HG03196 (cell line): ENCODE results near the gene PDE7B.
"Not testable (repeated sequence)": the region's sequence is repeated elsewhere in the genome, so short reads cannot be mapped to it uniquely, and the experiment has no call there.

ENCODE experiments used
- ATAC-seq: cut with Tn5 transposase; IDR thresholded peaks from one replicate; pipeline ENCODE4 v1.9.1; 2021; ENCODE audit not compliant: unreplicated experiment

Gene PDE7B

DNA sequence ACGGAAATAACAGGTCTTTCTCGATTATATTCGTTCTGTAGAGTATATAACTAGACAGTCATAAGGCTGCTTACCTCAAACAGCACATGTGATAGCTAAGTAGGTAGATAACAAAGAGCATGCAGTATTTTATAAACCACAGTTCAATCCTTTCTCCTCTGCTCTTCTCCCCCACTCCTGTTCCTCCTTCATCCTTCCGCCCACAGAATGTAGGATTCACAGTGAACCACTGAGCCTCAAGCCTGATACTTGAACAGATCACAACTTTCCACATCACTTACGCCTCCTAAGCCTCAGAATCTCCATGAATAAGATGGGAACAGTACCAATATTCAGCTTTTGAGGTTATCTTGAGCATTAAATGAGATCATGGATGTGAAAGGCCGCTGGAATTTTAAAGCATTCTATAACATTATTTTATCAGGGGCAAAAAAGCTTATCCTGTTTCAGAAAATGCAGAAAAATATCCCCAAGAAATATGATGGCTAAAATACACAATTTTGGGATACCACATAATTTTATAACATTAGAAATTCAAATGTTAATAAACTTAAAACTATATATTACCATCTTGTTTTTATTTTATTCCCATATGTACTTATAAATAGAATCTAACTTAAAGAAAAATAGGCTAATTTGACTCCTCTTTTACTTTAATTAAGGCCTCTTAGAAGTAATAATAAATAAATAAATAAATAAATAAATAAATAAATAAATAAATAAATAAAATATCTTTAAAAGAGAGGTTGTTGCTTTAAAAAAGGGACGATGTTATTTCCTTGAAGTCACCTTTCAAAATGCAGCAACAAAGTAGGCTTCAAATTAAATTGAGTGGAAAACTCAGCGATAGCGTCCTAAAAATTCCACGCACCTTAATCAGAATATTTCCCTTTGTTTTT lies 365.3 kb downstream of the PDE7B start:
- no peak for ATAC-seq

DNA sequence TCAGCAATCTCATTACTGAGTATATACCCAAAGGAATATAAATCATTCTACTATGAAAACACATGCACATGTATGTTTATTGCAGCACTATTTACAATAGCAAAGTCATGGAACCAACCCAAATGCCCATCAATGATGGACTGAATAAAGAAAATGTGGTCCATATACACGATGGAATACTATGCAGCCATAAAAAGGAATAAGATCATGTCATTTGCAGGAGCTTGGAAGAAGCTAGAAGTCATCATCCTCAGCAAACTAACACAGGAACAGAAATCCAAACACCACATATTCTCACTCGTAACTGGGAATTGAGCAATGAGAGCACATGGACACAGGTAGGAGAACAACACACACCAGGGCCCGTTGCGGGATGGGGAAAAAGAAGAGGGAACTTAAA lies 373.5 kb downstream of the PDE7B start:
- not testable (repeated sequence) for ATAC-seq

DNA sequence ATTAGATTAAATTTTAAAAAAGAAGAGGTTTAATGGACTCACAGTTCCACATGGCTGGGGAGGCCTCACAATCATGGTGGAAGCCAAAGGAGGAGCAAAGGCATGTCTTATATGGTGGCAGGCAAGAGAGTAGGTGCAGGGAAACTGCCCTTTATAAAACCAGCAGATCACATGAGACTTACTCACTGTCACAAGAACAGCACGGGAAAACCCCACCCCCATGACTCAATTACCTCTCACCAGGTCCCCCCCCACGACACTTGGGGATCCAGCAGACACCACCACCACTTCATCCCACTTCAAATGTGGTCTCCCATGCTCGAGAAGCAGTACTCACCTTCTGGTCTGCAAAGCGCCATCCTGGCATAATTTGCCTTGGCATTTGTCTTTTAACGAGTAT lies 374.0 kb downstream of the PDE7B start:
- ATAC-seq, result no peak

DNA sequence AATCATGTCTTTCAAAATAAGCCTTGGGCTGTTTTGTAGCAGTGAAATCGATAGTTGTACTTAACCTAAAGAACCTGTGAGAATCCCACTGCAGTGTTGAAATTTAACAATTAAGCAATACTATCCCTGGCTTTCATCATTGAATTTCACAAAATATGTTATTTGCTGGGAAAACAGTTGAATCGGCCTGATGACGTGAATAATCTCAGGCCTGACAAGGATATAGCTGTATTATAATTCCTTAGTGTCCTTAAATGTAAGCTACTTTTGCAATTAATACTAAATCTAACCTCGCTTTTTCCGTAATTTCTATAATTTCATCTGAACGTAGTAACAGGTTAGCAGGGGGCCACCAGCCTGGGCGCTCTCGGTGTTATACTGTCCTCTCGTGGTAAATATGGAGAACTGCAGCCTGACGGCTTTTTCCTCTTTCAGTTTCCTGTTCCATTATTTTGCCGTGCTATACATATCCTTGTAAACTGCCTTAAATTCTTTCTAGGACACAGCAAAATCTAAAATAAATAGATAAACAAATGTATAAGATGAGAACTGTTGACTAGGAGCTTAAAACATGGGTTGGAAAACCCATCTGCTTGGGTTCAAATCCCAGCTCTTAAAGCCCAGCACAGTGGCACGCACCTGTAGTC lies 374.6 kb downstream of the PDE7B start:
- ATAC-seq, result peak; percentile 76

DNA sequence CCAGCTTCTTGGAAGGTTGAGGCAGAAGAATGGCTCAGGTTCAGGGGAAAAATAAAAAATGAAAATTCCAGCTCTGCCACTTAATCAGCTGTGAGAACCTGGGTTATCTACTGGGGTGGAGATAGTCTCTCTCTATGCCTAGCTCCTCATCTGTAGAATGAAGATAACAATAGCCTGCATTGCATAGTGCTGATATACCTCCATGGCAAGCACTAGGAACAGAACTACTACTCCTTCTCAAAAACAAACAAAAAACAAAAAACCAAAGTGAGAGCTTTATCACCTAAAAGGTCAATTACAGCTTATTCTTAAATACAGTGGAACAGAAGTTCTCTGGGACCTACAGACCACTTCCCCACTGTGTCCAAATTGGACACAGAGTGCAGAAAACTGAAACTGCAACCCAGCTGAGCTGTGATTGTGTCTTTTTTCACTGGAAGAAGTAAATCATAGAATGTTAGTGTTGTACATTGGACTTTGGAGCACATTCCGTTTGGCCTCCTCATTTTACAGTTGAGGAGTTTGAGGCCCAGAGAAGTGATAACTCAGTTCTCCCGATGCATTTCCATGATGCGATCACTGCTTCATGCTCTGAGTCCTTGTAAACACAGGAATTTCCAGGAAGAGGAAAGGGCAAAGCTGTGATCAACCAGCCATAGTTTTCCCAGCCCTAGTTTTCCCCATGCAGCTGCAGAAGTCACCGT lies 375.3 kb downstream of the PDE7B start:
- ATAC-seq, result no peak

DNA sequence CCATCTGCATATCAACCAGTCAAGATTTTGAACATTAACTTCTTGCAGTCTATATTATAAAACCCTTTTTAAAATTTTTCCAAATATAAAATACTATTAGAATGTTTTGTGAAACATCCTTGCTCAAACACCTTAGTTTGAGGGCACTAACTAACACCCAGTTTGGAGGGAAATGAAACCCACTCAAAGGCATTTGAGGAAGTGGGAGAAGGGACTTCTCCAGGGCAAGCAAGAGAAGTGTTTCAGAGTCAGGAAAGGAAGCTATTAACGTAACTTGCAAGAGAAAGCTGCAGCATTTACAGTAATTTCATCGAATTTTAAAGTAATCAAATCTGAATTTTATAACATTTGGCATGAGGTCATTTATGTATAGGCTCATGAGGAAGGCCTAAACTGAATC lies 377.3 kb downstream of the PDE7B start:
- ATAC-seq, result no peak

DNA sequence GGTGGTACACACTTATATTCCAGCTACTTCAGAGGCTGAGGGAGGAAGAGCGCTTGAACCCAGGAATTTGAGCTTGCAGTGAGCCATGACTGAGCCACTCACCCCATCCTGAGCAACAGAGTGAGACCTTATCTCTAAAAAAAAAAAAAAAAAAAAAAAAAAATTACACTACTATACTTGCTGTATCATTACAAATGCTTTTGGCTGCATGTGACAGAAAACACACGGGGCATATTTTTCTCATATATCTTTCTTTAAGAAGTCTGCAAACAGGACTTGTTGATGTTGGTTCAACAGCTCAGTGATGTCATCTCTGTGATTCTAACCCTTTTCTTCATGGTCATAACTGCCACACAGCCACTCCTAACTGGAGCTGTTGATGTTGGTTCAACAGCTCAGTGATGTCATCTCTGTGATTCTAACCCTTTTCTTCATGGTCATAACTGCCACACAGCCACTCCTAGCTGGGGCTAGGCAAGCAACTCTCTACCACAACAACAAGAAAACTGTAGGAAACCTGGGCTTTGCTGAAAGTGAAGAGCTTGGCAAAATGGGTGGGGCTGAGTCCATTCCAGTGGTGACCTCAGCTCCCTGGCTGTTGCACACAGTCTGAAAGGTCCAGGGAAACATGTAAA lies 378.8 kb downstream of the PDE7B start:
- no peak for ATAC-seq

DNA sequence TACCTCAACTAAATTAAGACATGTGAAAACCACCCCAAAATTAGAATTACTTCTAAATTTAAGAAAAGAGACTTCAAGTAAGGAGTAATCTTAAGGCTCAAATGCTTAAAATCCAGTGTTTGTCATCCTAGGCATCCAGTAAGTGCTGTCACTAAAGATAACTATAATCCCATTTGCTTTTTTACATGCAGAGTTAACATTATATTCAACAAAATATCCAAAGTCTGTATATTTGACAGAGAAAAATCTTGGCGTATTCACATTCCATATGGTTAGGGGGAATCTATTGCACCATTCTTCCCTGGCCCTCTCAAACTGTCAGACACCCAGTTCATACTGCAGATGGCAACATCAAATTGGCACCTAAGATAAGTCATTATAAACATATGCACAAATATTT lies 381.2 kb downstream of the PDE7B start:
- no peak for ATAC-seq

DNA sequence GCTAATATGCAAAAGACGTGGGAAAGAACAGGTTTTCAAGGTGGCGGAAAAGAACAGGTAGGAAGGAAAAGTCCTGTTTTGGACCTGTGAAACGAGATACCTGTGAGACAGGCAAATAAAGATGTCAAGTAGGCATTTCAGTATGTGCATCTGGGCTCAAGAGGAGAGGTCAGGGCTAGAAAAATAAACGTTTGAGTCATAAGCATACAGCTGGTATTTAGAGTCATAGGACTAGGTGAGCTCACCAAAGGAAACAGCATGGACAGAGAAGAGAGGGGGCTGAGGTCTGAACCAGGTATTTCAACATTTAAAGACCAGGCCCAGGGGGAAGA lies 383.7 kb downstream of the PDE7B start:
- ATAC-seq, result no peak

DNA sequence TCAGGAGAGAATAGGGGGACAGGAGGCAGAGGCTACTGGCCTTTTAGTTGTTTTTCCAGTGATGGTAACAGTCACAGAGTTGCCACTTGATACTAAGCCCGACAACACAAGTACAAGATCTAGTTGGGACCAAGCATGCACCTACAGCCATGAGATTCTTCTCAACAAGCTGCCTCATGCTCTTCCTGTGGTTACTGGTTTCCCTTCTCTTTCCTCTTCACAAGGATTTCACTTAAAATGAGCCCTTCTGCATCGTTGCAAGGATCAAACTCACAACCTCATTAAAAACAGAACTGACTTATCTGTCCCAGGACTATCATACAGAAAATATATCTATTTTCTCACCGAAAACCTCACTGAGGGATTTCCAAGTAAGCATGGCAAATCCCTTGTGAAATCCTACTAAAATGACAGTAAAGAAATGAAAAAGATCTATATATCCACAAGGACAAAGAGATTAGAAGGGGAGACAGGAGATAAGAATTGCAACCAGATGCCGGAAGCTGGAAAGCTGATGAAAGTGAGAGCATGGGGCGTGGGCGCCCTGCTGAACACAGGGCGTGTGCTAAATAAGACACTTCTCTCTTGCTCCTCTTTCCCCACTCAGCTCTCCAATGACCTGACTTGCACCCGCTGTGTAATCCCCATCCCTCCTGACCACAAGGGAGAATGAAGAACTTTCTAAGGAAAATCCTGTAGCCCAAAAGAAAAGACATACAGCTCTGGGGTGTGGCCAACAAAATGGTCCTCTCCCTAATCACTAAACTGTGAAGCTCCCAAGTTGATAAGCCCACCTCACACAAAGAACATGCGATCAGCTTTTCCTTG lies 385.2 kb downstream of the PDE7B start:
- no peak for ATAC-seq

DNA sequence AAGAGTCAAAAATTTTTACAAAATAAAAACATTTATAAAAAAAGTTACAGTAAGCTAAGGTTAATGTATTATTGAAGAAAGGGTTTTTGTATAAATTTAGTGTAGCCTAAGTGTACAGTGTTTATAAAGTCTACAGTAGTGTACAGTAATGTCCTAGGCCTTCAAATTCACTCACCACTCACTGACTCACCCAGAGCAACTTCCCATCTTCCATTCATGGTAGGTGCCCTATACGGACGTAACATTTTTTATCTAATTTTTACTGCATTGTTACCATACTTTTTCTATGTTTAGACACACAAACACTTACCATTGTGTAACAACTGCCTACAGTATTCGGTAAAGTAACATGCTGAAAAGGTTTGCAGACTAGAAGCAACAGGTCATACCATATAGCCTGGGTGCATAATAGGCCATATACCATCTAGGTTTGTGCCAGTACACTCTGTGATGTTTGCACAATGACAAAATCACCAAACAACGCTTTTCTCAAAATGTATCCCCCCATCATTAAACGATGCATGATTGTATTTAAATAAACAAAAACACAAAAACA lies 392.6 kb downstream of the PDE7B start:
- no peak for ATAC-seq
